NOMO-1 treated with dmso at 0.1 percent for 144 hours (cell line): ENCODE measurements around the gene A2M.
A peak's percentile ranks its signal among the peaks of the same experiment; 100 is the strongest.

Experiments used
- DNase-seq: peaks from one replicate; lab custom pipeline; 2025; ENCODE audit not compliant: unreplicated experiment; lab: John Stamatoyannopoulos, UW

The A2M gene

GRCh38 chr12:9074484-9075137, 41.1 kb downstream of the A2M start:
- DNase-seq = no peak

- DNase-seq = no peak
Measured at GRCh38 chr12:9073076-9073475, 42.6 kb downstream of the A2M start.

DNA sequence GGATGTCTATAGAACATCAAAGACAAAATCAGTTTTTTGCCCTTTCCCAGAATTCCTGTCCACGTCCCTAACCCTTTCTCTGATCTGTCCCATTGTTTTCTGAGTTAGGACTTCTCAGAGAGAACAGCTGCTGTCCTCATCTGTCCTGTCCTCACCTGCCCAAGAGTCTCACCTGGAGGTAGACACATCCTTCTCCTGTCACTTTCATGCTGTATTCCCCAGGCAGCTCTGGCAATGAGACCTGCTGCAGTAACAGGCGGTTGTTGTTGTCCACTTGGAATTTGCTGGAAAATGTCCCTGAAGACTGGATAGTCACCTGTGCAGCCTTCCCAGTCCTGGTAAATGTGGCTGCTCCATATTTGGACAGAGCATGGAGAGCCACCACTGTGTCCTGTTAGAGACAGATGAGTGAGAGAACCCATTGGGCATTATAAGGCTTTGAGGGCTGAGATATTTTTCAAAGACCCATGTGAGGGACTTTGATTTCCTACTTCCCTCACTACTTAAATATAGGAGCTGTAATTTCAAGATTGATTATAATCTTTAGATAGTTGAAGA, 43.2 kb downstream of the A2M start:
- no peak for DNase-seq

- DNase-seq = no peak
Measured at GRCh38 chr12:9071969-9072368, 43.8 kb downstream of the A2M start.

- DNase-seq = no peak
Measured at GRCh38 chr12:9071518-9071917, 44.2 kb downstream of the A2M start.

DNA sequence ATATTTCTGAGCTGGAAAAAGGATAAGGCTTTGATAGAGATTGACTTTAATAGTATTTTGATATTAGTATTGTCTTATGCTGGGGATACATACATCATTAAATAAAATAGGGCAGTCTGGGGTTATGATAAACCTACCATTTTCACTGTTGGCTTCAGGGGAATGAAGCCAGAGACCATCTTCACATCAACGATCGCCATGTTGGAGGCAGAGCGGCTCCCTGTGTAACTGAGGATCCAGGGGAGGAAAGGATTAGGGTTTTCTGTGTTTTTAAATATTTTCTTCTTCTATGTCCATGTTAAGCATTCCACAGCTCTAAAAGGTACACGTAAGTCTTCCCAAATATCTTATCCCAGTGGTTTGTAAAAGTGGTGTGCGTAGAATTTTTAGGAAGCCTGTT, 45.4 kb downstream of the A2M start:
- no peak for DNase-seq

DNA sequence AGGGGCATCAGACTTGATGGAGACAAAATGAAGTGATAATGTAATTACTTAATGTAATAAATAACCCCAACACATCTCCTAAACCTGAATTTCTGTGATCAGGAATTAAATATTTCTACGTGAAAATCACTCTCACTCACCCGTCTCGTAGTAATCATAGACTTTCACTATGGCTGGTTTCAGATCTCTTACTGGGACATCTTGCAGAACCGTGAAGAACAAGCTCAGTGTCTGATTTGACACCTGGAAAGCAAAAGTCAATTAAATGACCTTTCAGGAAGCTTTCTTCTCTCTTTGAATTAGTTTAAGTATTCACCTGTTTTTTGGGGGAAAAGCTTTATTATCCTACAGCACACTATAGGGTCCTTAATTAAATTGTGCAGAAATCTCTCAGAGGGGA, 47.1 kb downstream of the A2M start:
- no peak for DNase-seq

DNA sequence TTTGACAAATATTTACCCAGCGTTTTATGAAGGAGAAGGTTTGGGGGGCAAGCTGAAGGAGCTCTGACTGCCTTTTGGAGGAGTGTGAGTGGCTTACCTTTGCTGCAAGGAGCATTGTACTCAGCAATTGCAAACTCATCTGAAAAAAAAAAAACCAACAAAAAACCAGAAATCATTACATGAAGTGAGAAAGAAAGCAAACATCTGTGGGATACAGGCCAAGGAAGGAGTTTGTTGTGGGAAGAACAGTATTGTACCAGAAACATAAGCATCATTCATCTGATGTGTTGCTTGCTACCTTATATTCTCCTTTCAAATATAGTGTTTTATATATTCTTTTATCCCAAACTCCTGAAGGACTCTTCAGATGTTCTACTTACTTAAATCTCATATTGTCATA, 47.6 kb downstream of the A2M start:
- no peak for DNase-seq

GRCh38 chr12:9066755-9067423, 48.8 kb downstream of the A2M start:
- DNase-seq = no peak

DNA sequence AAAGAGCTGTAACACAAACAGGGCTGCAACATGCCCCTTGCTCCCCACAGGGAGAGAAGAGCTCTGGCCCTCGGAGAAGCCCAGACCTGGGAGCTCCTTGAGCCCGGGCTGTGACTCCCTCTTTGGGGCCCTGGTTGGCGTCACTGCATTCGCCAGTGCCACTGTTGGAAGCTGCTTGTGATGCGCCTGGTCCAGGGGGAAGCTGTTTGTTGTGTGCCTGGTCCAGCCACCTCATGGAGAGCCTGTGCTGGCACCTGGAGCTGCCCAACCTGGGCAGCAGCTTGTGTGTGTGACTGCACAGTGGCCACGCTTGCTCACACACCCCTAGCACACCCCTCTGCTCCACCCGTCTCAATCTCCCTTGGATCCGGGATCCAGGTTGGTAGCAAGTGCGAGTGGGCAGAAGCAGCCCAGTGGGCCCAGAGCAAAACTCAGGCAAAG, 49.5 kb downstream of the A2M start:
- no peak for DNase-seq

DNA sequence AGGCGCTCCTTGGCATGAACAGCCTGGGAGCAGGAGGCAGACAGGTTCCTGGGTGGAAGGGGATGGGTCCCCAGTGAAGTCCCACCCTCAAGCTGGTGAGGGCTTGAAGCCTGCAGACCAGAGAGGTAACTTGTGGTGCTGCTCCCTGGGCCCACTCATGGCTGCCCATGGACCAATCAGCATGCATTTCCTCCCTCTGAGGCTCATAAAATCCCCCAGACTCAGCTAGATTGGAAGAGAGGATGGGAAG, 50.2 kb downstream of the A2M start:
- no peak for DNase-seq

DNA sequence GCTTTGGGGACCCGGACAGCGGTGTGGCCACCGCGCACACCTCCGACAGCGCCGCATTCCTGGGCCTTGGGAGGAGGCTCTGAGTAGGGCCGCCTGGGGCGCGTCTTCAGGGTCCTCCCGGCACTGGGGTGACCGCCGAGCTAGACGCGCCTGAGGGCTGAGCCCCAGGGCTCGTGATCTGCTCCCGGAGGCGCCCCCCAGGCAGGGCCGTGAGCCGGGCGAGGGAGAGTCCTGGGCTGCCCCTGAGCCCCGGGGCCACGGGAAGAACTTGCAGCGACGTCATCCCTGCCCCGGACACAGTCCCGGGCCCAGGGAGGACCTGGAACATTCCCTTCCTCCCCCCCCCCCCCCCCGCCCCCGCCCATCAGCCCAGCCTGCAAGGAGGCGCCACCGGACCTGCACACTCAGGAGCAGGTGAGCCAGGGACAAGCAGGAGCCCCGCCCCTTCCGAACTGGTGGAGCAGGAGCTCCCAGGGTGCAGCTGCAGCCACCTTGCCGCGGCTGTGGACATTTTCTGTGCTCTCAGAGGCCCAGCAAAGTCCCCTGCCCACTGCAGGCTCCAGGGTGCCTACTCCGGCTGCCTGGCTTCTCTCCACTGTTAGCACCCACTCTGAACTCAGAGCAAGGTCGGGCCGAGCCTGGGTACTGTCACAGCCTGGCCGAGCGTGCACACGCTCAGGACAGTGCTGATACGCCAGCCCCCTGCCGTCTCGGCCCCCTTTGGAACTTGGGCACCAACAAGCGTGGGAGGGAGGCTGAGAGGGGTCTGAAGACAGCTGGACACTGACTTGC, 50.7 kb downstream of the A2M start:
- DNase-seq = no peak

DNA sequence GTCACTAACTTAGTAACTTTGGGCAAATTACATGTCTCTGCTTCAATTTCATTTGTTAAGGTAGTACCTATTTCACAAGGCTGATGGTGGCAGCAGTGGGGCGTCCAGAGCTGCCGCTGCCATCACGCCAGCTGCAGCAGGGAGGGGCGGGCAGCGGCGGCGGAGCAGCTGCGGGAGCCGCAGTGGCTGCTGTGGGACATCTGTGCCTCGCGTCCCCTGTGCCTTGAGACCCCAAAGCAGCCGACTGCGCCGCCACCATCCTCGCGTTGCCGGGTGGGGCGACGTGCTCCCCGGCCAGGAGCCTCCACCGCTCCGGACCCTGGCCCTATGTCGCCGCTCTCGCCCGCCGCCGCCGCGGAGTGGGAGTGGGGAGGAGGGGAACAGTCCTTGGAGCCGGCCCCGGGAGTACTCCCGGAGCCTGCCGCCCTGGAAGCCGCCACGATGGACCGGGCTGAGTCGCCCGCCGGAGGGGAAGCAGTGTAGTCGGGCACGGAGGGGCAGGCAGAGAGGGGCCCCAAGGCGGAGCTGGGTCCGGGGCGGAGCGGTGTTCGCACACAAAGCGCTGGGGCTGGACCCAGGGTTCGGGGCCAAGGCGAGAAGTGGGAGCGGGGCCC, 51.4 kb downstream of the A2M start:
- DNase-seq = peak; percentile 45

GRCh38 chr12:9052610-9053009, 63.1 kb downstream of the A2M start:
- no peak for DNase-seq

GRCh38 chr12:9051158-9051550, 64.6 kb downstream of the A2M start:
- DNase-seq = no peak

DNA sequence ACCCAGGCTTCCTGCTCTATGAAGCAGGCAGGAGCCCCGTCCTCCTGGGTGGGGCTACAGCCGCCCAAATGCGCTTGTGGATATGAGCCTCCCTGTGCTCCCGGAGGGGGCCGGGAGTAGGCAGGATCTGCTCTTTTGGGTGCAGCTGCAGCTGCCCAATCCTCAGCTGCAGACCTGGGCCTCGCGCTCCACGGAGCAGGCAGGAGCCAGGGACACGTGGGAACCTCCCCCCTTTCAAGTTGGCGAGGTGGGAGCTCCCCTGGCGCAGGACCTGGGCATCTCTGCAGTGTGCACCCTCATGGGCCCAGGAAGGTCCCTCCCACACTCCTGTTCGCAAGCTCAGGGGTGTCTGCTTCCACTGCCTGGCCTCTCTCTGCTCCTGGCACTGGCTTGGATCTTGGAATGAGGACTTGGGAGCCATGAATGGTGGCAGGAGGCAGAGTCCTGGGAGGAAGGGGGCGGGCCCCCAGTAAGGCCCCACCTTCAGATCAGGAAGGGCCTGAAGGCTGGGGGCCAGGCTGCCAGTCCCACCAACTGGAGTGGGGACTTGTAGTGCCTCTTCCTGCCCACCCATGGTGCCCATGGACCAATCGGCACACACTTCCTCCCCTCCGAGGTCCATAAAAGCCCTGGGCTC, 65.1 kb downstream of the A2M start:
- no peak for DNase-seq

- DNase-seq = peak; percentile 33
Measured at GRCh38 chr12:9049520-9050133, 66.1 kb downstream of the A2M start.

- DNase-seq = no peak
Measured at GRCh38 chr12:9048930-9049329, 66.8 kb downstream of the A2M start.

DNA sequence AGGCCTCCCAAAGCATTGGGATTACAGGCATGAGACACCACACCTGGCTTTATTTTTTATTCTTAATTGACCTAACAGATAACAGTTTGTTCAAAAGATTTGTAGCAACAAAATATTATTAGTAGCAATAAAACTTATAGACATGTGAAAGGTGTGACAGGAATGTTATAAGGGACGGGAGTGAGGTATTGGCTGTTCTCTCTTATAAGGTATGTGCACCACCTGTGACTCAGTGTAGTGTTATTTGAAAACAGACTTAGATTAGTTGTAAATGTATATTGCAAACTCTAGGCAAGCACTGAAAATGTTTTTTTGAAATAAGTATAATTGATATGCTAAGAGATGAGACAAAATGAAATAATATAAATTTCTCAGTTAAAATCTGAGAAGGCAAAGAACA, 68.6 kb downstream of the A2M start:
- DNase-seq = no peak

DNA sequence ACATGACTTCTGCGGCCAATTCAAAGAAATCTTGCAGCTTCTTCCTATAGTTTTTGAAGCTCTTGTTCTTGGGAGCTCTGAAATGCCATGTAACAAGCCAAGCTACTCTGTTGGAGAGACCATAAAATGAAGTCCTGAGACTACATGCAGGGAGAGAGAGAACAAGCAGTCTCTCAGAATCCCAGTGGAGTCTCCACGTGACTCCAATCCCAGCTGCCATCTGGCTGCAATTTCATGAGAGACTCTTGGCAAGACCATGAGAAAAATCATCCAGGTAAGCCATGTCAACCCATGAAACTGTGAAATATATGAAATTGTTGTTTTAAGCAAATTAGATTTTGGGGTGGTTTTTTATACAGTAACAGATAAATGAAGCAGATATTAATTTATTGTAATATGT, 72.0 kb downstream of the A2M start:
- no peak for DNase-seq

GRCh38 chr12:9041321-9041720, 74.4 kb downstream of the A2M start:
- no peak for DNase-seq
